GM18858 (cell line): ENCODE data around the gene FGF14.

Experiments
- ATAC-seq: cut with Tn5 transposase; IDR thresholded peaks from one replicate; pipeline ENCODE4 v1.9.1; 2021; ENCODE audit not compliant: unreplicated experiment

The FGF14 gene

GRCh38 chr13:102260256-102260655 is 141.6 kb downstream of the FGF14 start:
- ATAC-seq, result no peak

- no peak for ATAC-seq
Measured at GRCh38 chr13:102255409-102255808, 146.4 kb downstream of the FGF14 start.

GRCh38 chr13:102251817-102252216 is 150.0 kb downstream of the FGF14 start:
- no peak for ATAC-seq

- ATAC-seq, result no peak
Measured at GRCh38 chr13:102250448-102250847, 151.4 kb downstream of the FGF14 start.

- ATAC-seq, result no peak
Measured at GRCh38 chr13:102244607-102245227, 157.1 kb downstream of the FGF14 start.

GRCh38 chr13:102240110-102240509 is 161.7 kb downstream of the FGF14 start:
- no peak for ATAC-seq

- no peak for ATAC-seq
Measured at GRCh38 chr13:102237230-102237629, 164.6 kb downstream of the FGF14 start.

- ATAC-seq, result no peak
Measured at GRCh38 chr13:102236830-102237229, 165.0 kb downstream of the FGF14 start.

GRCh38 chr13:102236341-102236740 is 165.5 kb downstream of the FGF14 start:
- ATAC-seq, result no peak

- ATAC-seq, result no peak
Measured at GRCh38 chr13:102235689-102236088, 166.2 kb downstream of the FGF14 start.

- ATAC-seq, result no peak
Measured at GRCh38 chr13:102234618-102235017, 167.2 kb downstream of the FGF14 start.

GRCh38 chr13:102233566-102234208 is 168.2 kb downstream of the FGF14 start:
- no peak for ATAC-seq

- ATAC-seq, result no peak
Measured at GRCh38 chr13:102231479-102231878, 170.4 kb downstream of the FGF14 start.

GRCh38 chr13:102227741-102228140 is 174.1 kb downstream of the FGF14 start:
- ATAC-seq, result no peak

- no peak for ATAC-seq
Measured at GRCh38 chr13:102226591-102226990, 175.3 kb downstream of the FGF14 start.

- ATAC-seq, result no peak
Measured at GRCh38 chr13:102225892-102226291, 176.0 kb downstream of the FGF14 start.

- no peak for ATAC-seq
Measured at GRCh38 chr13:102220681-102221228, 181.1 kb downstream of the FGF14 start.

GRCh38 chr13:102214956-102215355 is 186.9 kb downstream of the FGF14 start:
- ATAC-seq, result no peak

- no peak for ATAC-seq
Measured at GRCh38 chr13:102212729-102213128, 189.1 kb downstream of the FGF14 start.

- ATAC-seq, result no peak
Measured at GRCh38 chr13:102208347-102208746, 193.5 kb downstream of the FGF14 start.

GRCh38 chr13:102207680-102208342 is 194.0 kb downstream of the FGF14 start:
- no peak for ATAC-seq

- ATAC-seq, result no peak
Measured at GRCh38 chr13:102203718-102204117, 198.1 kb downstream of the FGF14 start.
